Lung (tissue), 12 donors: ENCODE data around the gene CDKL4. TPM values are rescaled to one million over a fixed set of nuclear protein-coding genes. Genes with fewer than 3 reads are reported as not detected.
"Not testable (repeated sequence)": the region's sequence is repeated elsewhere in the genome, so short reads cannot be mapped to it uniquely, and the experiment has no call there.

Experiments
- ATAC-seq: fragments of 200-7000 bp; cut with Tn5 transposase; one replicate; pipeline ENCODE4 v1.9.1; 2020; ENCODE audit warnings: moderate number of reproducible peaks; ENCODE audit not compliant: insufficient read depth, low FRiP score
- DNase-seq, 3 donors: peaks; one replicate each; pipeline ENCODE4 v3.0.0-alpha.2; 2013 to 2017
- H3K27ac ChIP-seq, 2 donors: one replicate each; pipeline ENCODE4 v1.5.1; 2013; ENCODE audit warnings: mild to moderate bottlenecking in 2 of 2, moderate library complexity in 2 of 2, control low read depth in 1 of 2, inconsistent platforms in 1 of 2, low read depth in 1 of 2, low read length in 1 of 2
- H3K27me3 ChIP-seq, 3 donors: one replicate each; pipeline ENCODE4 v1.5.1; 2013; ENCODE audit warnings: low read length in 2 of 3; ENCODE audit not compliant: control insufficient read depth in 3 of 3, insufficient read depth in 3 of 3
- H3K36me3 ChIP-seq, 4 donors: one replicate each; pipeline ENCODE4 v1.5.1; 2013; ENCODE audit warnings: low read length in 4 of 4, mild to moderate bottlenecking in 1 of 4, moderate library complexity in 1 of 4; ENCODE audit not compliant: control insufficient read depth in 4 of 4, insufficient read depth in 4 of 4
- H3K4me1 ChIP-seq, 5 donors: one replicate each; pipeline ENCODE4 v1.5.1; 2013; ENCODE audit warnings: low read length in 5 of 5, mild to moderate bottlenecking in 2 of 5, moderate library complexity in 1 of 5; ENCODE audit not compliant: control insufficient read depth in 5 of 5, insufficient read depth in 5 of 5
- H3K4me3 ChIP-seq: one replicate; pipeline ENCODE4 v1.5.1; 2013; ENCODE audit warnings: mild to moderate bottlenecking, control low read depth, moderate library complexity
- H3K9ac ChIP-seq, 2 donors: one replicate each; pipeline ENCODE4 v1.5.1; 2013; ENCODE audit warnings: low read length in 2 of 2, control low read depth in 1 of 2; ENCODE audit not compliant: insufficient read depth in 1 of 2
- H3K9me3 ChIP-seq, 4 donors: one replicate each; pipeline ENCODE4 v1.5.1; 2013; ENCODE audit warnings: low read length in 3 of 4, mild to moderate bottlenecking in 1 of 4, moderate library complexity in 1 of 4; ENCODE audit not compliant: control insufficient read depth in 4 of 4, insufficient read depth in 3 of 4
- CTCF ChIP-seq: IDR thresholded peaks from 2 replicates; pipeline ENCODE4 v1.5.1; 2012; ENCODE audit warnings: mild to moderate bottlenecking; ENCODE audit errors: control extremely low read depth, extremely low read depth
- WGBS, 2 donors: extraction: QIAGEN DNeasy Blood & Tissue Kit; methylation state at CpG; one replicate each; pipeline ENCODE4 v1.1.7; 2013; 5-methylcytosine and 5-hydroxymethylcytosine counted together
- polyA plus RNA-seq, 2 donors: library from polyadenylated mRNA; stranded (reverse); fragments of 200-250 nt; gene quantifications; one replicate each; pipeline ENCODE4 v1.2.1, GENCODE V29; 2013
- total RNA-seq, 2 donors: library from RNA; depleted of rRNA in 1 of 2; stranded (reverse); fragments of >200 nt in 1 of 2; gene quantifications; one replicate each; pipeline ENCODE4 v1.2.1, GENCODE V29; 2014 to 2021
- donor health status: control.
- donor health status: control.
- donor health status: Bipolar disorder and iron deficiency.
- donor health status: healthy.
- donor health status: DM: yes; HTN: yes; CAD: no.

Gene CDKL4
- total and polyA plus RNA-seq, 4 donors: 0.10 to 6.5 (median 1.0) TPM

GRCh38 chr2:39203382-39203781 lies 40.4 kb downstream of the CDKL4 start:
- WGBS, 2 donors: 78 to 82% methylated on average over 6 of the region's 6 CpGs
- H3K9ac ChIP-seq: no peak overlapping the region
- no peaks in the 10 kb centered on the region for H3K27me3 ChIP-seq
- TF ChIP-seq CTCF: no peak
- no peaks in the 10 kb centered on the region for H3K4me1 ChIP-seq
- no peak overlapping the region for H3K4me3 ChIP-seq
- no peaks in the 10 kb centered on the region for H3K36me3 ChIP-seq
- no peak for DNase-seq
- no peak overlapping the region for H3K27ac ChIP-seq
- no peak for ATAC-seq
- H3K9me3 ChIP-seq: no peaks in the 10 kb centered on the region

- H3K27me3 ChIP-seq: no peaks in the 10 kb centered on the region
- no peaks in the 10 kb centered on the region for H3K4me1 ChIP-seq
- no peak overlapping the region for H3K4me3 ChIP-seq
- ATAC-seq (no peak), DNase-seq (no peak)
- no peaks in the 10 kb centered on the region for H3K9me3 ChIP-seq
- H3K27ac ChIP-seq: no peak overlapping the region
- no peaks in the 10 kb centered on the region for H3K36me3 ChIP-seq
- 90 to 95% methylated on average over 1 of the region's 1 CpG for WGBS, 2 donors
- no peak for TF ChIP-seq CTCF
- no peak overlapping the region for H3K9ac ChIP-seq
Observed at GRCh38 chr2:39202639-39203369, 41.0 kb downstream of the CDKL4 start.

- 98 to 99% methylated on average over 2 of the region's 2 CpGs for WGBS, 2 donors
- not testable (repeated sequence) for H3K4me1 ChIP-seq, DNase-seq, H3K36me3 ChIP-seq, H3K27ac ChIP-seq, H3K9me3 ChIP-seq, H3K4me3 ChIP-seq, H3K27me3 ChIP-seq, H3K9ac ChIP-seq, ATAC-seq
Observed at GRCh38 chr2:39197003-39197402, 46.8 kb downstream of the CDKL4 start.

- WGBS, 2 donors: 95 to 99% methylated on average over 3 of the region's 3 CpGs
- no peak for TF ChIP-seq CTCF
- ATAC-seq (no peak), DNase-seq (no peak)
- no peaks in the 10 kb centered on the region for H3K9me3 ChIP-seq
- peaks cover 0 to 2% (median 0%) of the 10 kb centered on the region in 5 donors for H3K4me1 ChIP-seq
- H3K9ac ChIP-seq: no peak overlapping the region
- no peaks in the 10 kb centered on the region for H3K36me3 ChIP-seq
- H3K27me3 ChIP-seq: no peaks in the 10 kb centered on the region
- no peak overlapping the region for H3K27ac ChIP-seq
- no peak overlapping the region for H3K4me3 ChIP-seq
Observed at GRCh38 chr2:39194686-39195085, 49.1 kb downstream of the CDKL4 start.
